Natural killer cell (primary cell): Measurements from ENCODE around the gene MAML3. TPM values are rescaled to one million over a fixed set of nuclear protein-coding genes. Genes with fewer than 3 reads are reported as not detected.

Experiments used
- ATAC-seq, 3 donors: fragments of 150-1000 bp in 2 of 3; fragments of 200-7000 bp in 1 of 3; cut with Tn5 transposase; 1 replicate in 1 of 3; 2 replicates in 2 of 3; pipeline ENCODE4 v1.10.0; 2021; ENCODE audit warnings: mild to moderate bottlenecking in 2 of 3, moderate library complexity in 2 of 3
- DNase-seq, 2 donors: peaks; one replicate each; pipeline versions ENCODE4 v3.0.0 to v3.0.0-alpha.2; 2013 to 2021; ENCODE audit warnings: mixed read lengths in 1 of 2
- H3K27ac ChIP-seq: one replicate; pipeline ENCODE4 v1.5.1; 2013; ENCODE audit warnings: mild to moderate bottlenecking, low read length
- H3K27me3 ChIP-seq: one replicate; pipeline ENCODE4 v1.6.1; 2013; ENCODE audit warnings: low read length; ENCODE audit not compliant: control insufficient read depth, insufficient read depth
- H3K36me3 ChIP-seq: one replicate; pipeline ENCODE4 v1.6.1; 2013; ENCODE audit warnings: low read length; ENCODE audit not compliant: control insufficient read depth, insufficient read depth
- H3K4me1 ChIP-seq: one replicate; pipeline ENCODE4 v1.6.1; 2013; ENCODE audit warnings: low read length; ENCODE audit not compliant: control insufficient read depth, insufficient read depth
- H3K4me3 ChIP-seq: one replicate; pipeline ENCODE4 v1.5.1; 2013; ENCODE audit warnings: low read length
- H3K9me3 ChIP-seq: one replicate; pipeline ENCODE4 v1.6.1; 2013; ENCODE audit warnings: low read length; ENCODE audit not compliant: control insufficient read depth, insufficient read depth
- H3K27ac Mint-ChIP-seq, 2 donors: one replicate each; pipeline ENCODE4 v1.8.0; 2022; ENCODE audit warnings: mild to moderate bottlenecking in 2 of 2, mixed read lengths in 2 of 2, moderate library complexity in 1 of 2
- H3K27me3 Mint-ChIP-seq, 2 donors: one replicate each; pipeline ENCODE4 v1.8.0; 2022; ENCODE audit warnings: low read depth in 2 of 2, mixed read lengths in 2 of 2
- H3K36me3 Mint-ChIP-seq: one replicate; pipeline ENCODE4 v1.8.0; 2022; ENCODE audit warnings: mixed read lengths
- H3K4me1 Mint-ChIP-seq, 2 donors: one replicate each; pipeline ENCODE4 v1.8.0; 2022; ENCODE audit warnings: mixed read lengths in 2 of 2
- H3K4me3 Mint-ChIP-seq: one replicate; pipeline ENCODE4 v1.8.0; 2022; ENCODE audit warnings: mild to moderate bottlenecking, moderate library complexity, mixed read lengths
- H3K9me3 Mint-ChIP-seq, 2 donors: one replicate each; pipeline ENCODE4 v1.8.0; 2022; ENCODE audit warnings: mixed read lengths in 2 of 2
- WGBS: methylation state at CpG from one replicate; pipeline ENCODE4 v1.1.7; 2013; ENCODE audit warnings: missing lambda C conversion rate; ENCODE audit not compliant: insufficient coverage; 5-methylcytosine and 5-hydroxymethylcytosine counted together
- intact Hi-C: fragments of 100-400 bp; cut with micrococcal nuclease; formaldehyde crosslinking; loops from one replicate; pipeline ENCODE4 v1.14.2; 2022
- total RNA-seq, 4 donors: library from RNA; stranded (reverse); fragments of 120-200 nt in 1 of 4; gene quantifications; one replicate each; pipeline versions ENCODE4 v1.2.3 to v1.2.4, GENCODE V29; 2013 to 2022
- TF ChIP-seq, protein P1 (sequence below): fragments of 200-600 bp; IDR thresholded peaks from one replicate; pipeline ENCODE4 v1.8.0; 2022; ENCODE audit warnings: antibody characterized with exemption

MAML3 gene
- total RNA-seq, 3 donors from 2014 or later (not counting 1 experiment from before 2014, with no cell fraction given) = 1.7 to 5.6 (median 2.8) TPM

DNA sequence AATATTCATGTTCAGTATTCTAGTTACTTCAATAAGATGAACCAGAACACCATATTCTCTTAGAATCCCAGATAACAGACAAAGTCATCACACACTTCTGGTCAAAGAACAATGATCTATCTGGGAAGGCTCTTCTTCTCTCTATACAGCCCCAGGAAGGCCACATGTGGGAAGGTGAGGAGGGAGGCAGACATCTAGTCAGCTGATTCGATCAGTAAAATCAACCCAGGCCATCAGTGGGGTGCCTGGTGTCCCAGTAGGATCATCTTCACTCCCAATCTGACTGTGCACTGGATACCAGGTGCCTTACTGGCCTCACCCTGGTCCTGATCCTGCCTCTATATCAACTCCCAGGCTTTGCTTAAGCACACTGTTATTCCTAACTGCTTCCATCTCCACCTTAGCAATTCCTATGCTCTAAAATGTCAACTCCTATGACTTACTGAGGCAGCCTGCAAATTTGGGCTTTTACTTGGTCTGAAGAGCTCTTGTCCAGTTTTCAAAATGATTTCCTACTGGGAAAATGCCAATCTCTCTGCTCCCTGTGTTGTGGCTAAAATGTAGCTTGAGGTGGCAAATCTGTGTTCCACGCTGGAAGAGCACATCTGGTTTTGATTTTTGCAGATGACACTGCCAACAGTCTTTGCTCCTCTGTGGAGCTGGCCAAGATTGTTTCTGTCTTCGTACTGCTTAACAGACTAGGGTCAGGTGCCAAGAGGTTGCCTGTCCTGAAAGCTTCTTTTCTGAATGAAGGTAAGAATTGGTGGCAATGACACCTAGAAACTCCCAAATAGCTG is 359.6 kb downstream of the MAML3 start:
- no peaks in the 10 kb centered on the region for H3K9me3 Mint-ChIP-seq
- peaks cover 0 to 40% of the 10 kb centered on the region in 2 donors for H3K27me3 Mint-ChIP-seq
- H3K4me3 Mint-ChIP-seq = no peak overlapping the region
- no peak for DNase-seq
- H3K9me3 ChIP-seq = no peaks in the 10 kb centered on the region
- WGBS = 84% methylated on average over 3 of the region's 3 CpGs
- no peak overlapping the region for H3K4me3 ChIP-seq
- no peak overlapping the region for H3K27ac Mint-ChIP-seq
- intact Hi-C loops = no loop called here
- H3K36me3 Mint-ChIP-seq = no peaks in the 10 kb centered on the region
- H3K4me1 Mint-ChIP-seq = no peaks in the 10 kb centered on the region
- no peaks in the 10 kb centered on the region for H3K36me3 ChIP-seq
- no peak for ATAC-seq
- no peaks in the 10 kb centered on the region for H3K4me1 ChIP-seq
- no peaks in the 10 kb centered on the region for H3K27me3 ChIP-seq
- no peak overlapping the region for H3K27ac ChIP-seq
- TF ChIP-seq, protein P1, sequence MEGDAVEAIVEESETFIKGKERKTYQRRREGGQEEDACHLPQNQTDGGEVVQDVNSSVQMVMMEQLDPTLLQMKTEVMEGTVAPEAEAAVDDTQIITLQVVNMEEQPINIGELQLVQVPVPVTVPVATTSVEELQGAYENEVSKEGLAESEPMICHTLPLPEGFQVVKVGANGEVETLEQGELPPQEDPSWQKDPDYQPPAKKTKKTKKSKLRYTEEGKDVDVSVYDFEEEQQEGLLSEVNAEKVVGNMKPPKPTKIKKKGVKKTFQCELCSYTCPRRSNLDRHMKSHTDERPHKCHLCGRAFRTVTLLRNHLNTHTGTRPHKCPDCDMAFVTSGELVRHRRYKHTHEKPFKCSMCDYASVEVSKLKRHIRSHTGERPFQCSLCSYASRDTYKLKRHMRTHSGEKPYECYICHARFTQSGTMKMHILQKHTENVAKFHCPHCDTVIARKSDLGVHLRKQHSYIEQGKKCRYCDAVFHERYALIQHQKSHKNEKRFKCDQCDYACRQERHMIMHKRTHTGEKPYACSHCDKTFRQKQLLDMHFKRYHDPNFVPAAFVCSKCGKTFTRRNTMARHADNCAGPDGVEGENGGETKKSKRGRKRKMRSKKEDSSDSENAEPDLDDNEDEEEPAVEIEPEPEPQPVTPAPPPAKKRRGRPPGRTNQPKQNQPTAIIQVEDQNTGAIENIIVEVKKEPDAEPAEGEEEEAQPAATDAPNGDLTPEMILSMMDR = no peak

DNA sequence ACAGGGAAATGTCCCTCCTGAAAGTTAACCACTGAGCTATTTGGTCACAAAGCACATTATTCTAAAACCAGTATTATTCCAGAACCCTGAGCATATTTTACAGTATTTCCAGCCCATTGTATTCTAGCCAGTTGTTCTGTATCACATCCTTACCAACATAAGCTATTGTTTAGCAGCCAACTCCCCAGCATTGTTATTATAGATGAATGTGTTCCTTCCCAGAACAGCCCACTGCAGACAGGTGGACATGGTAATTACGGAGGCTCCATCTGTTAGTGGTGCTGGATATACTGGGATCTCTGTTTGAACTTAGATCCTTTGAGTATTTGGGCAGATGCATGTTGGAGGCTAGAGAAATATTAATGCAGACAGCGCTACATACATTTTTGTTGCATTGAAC is 362.3 kb downstream of the MAML3 start:
- intact Hi-C loops = no loop called here
- H3K9me3 Mint-ChIP-seq = no peaks in the 10 kb centered on the region
- no peaks in the 10 kb centered on the region for H3K36me3 ChIP-seq
- DNase-seq = no peak
- 92% methylated on average over 1 of the region's 2 CpGs for WGBS
- ATAC-seq = no peak
- H3K27me3 Mint-ChIP-seq = peaks cover 11 to 61% of the 10 kb centered on the region in 2 donors
- H3K4me3 Mint-ChIP-seq = no peak overlapping the region
- H3K27ac Mint-ChIP-seq = no peak overlapping the region
- H3K4me3 ChIP-seq = no peak overlapping the region
- TF ChIP-seq, protein P1 = no peak
- H3K4me1 Mint-ChIP-seq = no peaks in the 10 kb centered on the region
- no peaks in the 10 kb centered on the region for H3K4me1 ChIP-seq
- H3K9me3 ChIP-seq = no peaks in the 10 kb centered on the region
- H3K27ac ChIP-seq = no peak overlapping the region
- H3K27me3 ChIP-seq = no peaks in the 10 kb centered on the region
- no peaks in the 10 kb centered on the region for H3K36me3 Mint-ChIP-seq

DNA sequence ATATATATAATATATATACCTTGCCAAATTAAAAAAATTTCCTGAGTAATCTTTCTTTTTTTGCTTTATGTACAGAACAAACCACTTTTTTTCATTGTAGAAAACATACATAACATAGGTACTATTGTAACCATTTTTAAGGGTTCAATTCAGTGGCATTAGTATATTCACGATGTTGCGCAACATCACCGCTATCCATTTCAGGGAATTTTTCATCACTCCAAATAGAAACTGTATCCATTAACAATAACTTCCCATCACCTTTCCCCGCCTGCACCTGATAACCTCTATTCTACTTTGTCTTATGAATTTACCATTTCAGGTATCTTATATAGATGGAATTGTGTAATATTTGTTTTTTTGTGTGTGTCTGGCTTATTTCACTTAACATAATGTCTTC is 363.7 kb downstream of the MAML3 start:
- no peaks in the 10 kb centered on the region for H3K4me1 Mint-ChIP-seq
- H3K27ac Mint-ChIP-seq = no peak overlapping the region
- intact Hi-C loops = no loop called here

More for the DNA sequence above, 363.7 kb downstream of the MAML3 start:
- Histone ChIP-seq H3K27ac (no peak overlapping the region), H3K4me3 (no peak overlapping the region), H3K36me3 (no peaks in the 10 kb centered on the region), H3K4me1 (no peaks in the 10 kb centered on the region), H3K27me3 (no peaks in the 10 kb centered on the region), H3K9me3 (no peaks in the 10 kb centered on the region)
- Mint-ChIP-seq H3K36me3 (no peaks in the 10 kb centered on the region), H3K4me3 (no peak overlapping the region), H3K27me3 (peaks cover 11 to 61% of the 10 kb centered on the region in 2 donors), H3K9me3 (no peaks in the 10 kb centered on the region)
- DNase-seq = no peak
- 95% methylated on average over 3 of the region's 4 CpGs for WGBS
- TF ChIP-seq, protein P1 = no peak
- ATAC-seq = no peak
